Activated CD4-positive, alpha-beta T cell treated with anti-CD3 and anti-CD28 coated beads for 4 hours (primary cell): Measurements from ENCODE around the gene OR2J2.
"Not testable (repeated sequence)": the region's sequence is repeated elsewhere in the genome, so short reads cannot be mapped to it uniquely, and the experiment has no call there.

Experiments
- DNase-seq, 2 donors: peaks; one replicate each; pipeline ENCODE4 v3.0.0-alpha.2; 2020

The OR2J2 gene

GRCh38 chr6:29170607-29171006, at the start of gene OR2J2:
Gene OR2J2, plus strand, starts transcription at chr6:29170907. Its CDS starts 2,729 bp downstream, at chr6:29173636.
- DNase-seq: not testable (repeated sequence)

- no peak for DNase-seq
Measured at GRCh38 chr6:29129326-29130012, 41.2 kb upstream of the OR2J2 start.

- no peak for DNase-seq
Measured at GRCh38 chr6:29130644-29131043, 40.1 kb upstream of the OR2J2 start.

- no peak for DNase-seq
Measured at GRCh38 chr6:29131691-29132090, 39.0 kb upstream of the OR2J2 start.

GRCh38 chr6:29137724-29138123, 33.0 kb upstream of the OR2J2 start:
- DNase-seq: no peak

GRCh38 chr6:29141606-29142005, 29.1 kb upstream of the OR2J2 start:
- DNase-seq: no peak

- no peak for DNase-seq
Measured at GRCh38 chr6:29142309-29142708, 28.4 kb upstream of the OR2J2 start.

- no peak for DNase-seq
Measured at GRCh38 chr6:29146179-29146578, 24.5 kb upstream of the OR2J2 start.

GRCh38 chr6:29147074-29147473, 23.6 kb upstream of the OR2J2 start:
- no peak for DNase-seq

GRCh38 chr6:29149444-29149843, 21.3 kb upstream of the OR2J2 start:
- DNase-seq: not testable (repeated sequence)

GRCh38 chr6:29153083-29153482, 17.6 kb upstream of the OR2J2 start:
- no peak for DNase-seq

- DNase-seq: not testable (repeated sequence)
Measured at GRCh38 chr6:29155182-29155581, 15.5 kb upstream of the OR2J2 start.

- not testable (repeated sequence) for DNase-seq
Measured at GRCh38 chr6:29159922-29160321, 10.8 kb upstream of the OR2J2 start.

- not testable (repeated sequence) for DNase-seq
Measured at GRCh38 chr6:29165571-29165970, 5.1 kb upstream of the OR2J2 start.

GRCh38 chr6:29171736-29172135, 1.0 kb downstream of the OR2J2 start:
- DNase-seq: no peak

GRCh38 chr6:29183594-29183993, 12.9 kb downstream of the OR2J2 start:
- DNase-seq: no peak

GRCh38 chr6:29188659-29189058, 18.0 kb downstream of the OR2J2 start:
- not testable (repeated sequence) for DNase-seq

- no peak for DNase-seq
Measured at GRCh38 chr6:29200767-29201662, 30.3 kb downstream of the OR2J2 start.

GRCh38 chr6:29201966-29202365, 31.3 kb downstream of the OR2J2 start:
- no peak for DNase-seq

- DNase-seq: no peak
Measured at GRCh38 chr6:29211488-29211887, 40.8 kb downstream of the OR2J2 start.

- no peak for DNase-seq
Measured at GRCh38 chr6:29216528-29216927, 45.8 kb downstream of the OR2J2 start.

- DNase-seq: not testable (repeated sequence)
Measured at GRCh38 chr6:29217242-29217641, 46.5 kb downstream of the OR2J2 start.

GRCh38 chr6:29218056-29218455, 47.3 kb downstream of the OR2J2 start:
- not testable (repeated sequence) for DNase-seq
